ENCODE data around the gene CELF4.

CELF4 gene

DNA sequence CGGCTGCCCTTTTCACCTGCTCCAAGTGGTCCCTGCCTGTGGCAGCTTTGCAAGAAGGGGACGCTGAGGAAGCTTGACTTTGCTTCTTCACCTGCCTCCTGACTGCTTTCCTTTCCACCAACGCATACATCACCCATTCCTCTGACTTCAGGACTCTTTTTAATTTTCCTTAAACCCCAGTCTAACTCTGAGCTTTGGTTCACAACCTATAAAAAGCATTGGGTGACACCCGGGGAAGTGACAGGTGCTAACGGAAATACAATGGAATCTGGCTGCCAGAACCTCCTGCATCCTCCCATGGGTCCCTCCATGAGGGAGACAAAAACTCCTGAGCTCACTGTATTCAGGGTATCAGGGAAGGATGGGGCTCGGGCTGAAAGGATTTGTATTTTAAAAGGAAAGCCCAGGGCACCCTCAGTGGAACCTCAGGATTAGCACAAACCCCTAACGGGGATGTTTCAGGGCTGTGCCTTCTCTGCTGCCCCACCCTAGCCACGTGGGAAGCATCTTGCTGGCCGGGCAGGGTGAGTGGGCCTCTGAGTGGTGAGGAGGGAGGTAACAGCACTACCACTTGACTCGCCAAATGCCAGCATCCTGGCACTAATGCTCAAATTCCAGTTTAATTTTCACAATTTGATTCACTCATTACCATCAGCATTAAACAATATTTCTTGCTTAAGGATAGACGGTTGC is 284.8 kb downstream of the CELF4 start:
- DNase-seq (ENCODE audit: low spot score): no peak

DNA sequence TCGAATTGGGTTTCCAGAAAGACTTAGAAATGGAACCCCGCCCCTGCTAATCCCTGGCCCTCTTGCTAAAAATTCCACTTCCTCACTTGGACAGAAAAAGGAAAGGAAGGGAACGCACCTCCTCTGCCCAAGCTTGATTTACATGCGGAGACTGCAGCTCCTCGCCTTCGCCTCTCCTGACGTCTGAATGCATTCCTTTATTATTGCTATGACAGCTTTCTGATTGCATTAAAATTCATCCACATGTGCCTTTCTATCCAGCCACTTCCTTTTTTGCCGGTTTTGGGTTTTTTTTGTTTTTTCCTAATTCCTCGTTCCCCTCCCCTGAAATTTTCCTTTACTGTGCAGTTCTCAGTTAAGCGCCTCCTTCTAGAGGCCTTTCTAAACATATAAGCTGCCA is 287.8 kb downstream of the CELF4 start:
- DNase-seq (ENCODE audit: low spot score): no peak

DNA sequence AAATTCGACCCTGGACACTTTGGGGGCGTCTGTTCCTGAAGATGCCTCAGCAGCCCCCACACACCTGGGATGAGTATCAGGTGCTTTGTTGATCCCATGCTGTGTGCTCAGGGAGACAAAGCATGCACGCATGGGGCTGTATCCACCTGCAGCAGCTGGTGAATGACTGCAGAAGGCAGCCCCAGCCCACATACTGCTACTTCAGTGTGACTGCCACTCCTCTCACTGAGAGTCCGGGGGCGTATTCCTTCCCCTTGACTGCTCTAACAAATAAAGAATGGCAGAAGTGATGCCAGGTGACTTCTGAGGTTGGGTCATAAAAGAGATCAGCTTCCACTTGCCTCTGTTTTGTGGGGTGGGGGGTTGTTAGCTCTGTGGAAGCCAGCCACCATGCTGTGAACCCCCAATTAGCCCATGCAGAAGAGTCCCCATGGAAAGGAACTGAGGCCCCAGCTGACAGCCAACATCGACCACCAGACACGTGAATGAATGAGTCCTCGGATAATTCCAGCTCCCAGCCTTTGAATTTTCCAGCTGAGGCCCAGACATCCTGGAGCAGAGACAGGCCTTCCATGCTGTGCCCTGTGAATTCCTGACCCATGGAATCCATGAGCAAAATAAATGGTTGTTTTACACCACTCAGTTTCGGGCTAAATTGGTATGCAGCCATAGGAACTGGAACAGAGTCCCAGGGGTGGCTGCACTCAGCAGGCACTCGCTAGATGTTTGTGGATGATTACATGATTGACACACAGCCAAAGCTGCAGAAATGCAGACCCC is 289.3 kb downstream of the CELF4 start:
- no peak for DNase-seq (ENCODE audit: low spot score)

DNA sequence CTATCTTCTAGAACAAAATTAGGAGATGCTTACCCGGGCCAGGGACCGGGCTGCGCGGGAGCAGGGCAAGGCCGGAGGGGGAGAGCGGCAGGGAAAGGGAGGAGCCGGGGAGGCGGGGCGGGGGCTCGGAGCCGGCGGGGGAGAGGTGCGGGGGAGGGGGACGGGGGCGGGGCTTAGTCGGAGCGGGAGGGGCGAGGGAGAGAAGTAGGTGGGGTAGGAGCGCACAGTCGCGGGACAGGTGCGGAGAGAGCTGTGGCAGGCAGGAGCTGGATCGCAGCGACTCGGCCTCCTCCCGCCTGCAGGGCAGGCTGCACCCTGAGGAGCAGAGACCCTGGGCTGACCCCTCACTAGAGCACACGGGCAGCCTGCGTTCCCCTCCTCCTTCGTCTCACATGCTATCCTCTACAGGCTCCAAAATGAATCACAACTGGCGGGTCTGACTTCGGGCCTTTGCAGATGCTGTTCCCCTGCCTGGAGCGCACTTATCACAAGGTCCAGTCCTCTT is 290.3 kb downstream of the CELF4 start:
- DNase-seq (ENCODE audit: low spot score): no peak

DNA sequence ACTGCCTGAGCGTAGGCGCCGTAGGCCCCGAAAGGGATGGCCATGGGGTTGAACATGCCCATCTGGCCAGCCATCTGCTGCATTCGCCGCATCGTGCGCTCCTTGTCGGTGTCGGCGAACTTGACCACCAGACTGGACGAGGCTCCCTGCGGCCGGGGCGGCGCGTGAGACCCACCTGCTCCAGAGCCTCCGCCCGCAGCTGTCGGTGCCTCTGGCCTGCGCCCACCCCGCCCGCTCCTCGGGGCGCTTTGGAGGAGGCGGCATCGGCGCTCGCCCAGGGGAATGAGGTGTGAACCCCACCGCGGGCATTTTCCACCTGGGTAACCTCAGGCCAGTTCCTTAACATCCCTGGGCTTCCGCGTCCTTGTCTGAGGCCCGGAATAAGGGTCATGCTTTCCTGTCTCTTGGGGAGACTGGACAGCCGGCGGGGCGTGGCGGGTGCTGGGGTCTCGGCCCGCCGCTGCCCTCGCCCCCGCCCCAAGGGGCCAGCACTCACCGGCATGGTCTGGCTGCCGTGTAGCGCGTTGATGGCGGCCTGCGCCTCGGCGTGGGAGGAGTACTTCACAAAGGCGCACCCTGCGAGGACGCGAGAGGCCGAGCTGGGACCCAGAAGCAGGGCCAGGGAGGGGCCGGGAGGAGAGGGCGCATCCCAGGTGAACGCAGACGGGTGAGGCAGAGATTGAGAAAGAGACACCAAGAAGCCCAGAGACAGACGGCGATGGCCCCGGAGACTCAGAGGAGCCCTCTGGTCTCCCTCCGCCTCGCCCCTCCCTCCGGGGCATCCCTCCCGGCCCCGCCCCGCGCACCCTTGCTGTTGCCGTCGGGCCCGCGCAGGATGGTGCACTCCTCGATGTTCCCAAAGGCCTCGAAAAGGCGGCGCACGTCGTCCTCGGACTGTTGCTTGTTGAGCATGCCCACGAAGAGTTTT is 291.0 kb downstream of the CELF4 start:
- DNase-seq (ENCODE audit: low spot score): no peak

DNA sequence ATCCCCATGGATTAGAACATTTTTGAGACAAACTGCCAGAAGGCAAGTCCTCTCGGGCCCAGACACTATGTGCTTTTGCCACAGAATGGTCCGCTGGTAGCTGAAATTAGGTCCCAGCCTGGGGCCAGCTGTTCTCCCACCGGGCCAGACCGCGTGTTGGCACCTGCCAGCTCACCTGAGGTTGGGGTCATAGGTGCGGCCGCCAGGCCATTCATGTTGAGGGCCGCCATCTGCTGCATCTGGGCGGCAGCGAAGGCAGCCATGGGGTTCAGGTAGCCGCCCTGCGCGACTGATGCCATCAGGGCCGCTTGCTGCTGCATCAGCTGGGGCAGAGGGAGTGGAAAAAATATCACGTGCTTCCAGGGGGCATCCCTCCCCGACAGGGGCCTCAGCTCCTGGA is 292.8 kb downstream of the CELF4 start:
- no peak for DNase-seq (ENCODE audit: low spot score)

DNA sequence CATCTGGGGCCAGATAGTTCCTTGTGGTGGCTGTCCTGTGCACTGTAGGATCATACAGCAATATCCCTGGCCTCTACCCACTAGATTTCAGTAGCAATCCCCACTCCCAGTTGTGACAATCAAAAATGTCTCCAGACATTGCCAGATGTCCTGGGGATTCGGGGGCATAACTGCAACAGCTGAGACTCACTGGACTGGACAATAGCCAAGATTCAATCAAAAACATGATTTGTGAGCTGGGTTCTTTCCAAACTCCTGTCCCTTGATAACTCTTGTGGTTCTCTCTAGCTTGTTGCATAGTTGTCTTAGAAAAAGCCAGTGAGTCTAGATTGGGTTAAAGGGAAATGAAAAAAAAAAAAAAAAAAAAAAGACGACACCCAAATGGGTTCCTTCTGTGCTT is 293.4 kb downstream of the CELF4 start:
- DNase-seq (ENCODE audit: low spot score): no peak

DNA sequence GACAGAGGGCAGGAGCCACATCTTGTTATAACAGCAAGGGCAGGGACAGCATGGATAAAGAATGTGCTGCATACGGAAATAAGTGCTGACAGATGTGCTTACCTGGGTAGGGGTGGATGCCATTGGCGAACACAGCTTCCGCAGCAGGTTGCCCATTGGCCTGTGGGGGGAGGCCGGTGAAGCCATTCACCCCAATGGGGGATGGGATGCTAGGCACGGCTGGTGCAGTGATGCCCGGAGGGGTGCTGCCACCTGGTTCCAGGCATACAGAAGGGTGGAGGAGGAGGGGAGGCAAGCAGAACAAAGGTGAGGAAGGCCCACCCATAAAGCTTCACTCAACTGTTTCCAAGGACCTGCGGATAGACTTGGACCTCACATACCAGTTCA is 294.9 kb downstream of the CELF4 start:
- no peak for DNase-seq (ENCODE audit: low spot score)

DNA sequence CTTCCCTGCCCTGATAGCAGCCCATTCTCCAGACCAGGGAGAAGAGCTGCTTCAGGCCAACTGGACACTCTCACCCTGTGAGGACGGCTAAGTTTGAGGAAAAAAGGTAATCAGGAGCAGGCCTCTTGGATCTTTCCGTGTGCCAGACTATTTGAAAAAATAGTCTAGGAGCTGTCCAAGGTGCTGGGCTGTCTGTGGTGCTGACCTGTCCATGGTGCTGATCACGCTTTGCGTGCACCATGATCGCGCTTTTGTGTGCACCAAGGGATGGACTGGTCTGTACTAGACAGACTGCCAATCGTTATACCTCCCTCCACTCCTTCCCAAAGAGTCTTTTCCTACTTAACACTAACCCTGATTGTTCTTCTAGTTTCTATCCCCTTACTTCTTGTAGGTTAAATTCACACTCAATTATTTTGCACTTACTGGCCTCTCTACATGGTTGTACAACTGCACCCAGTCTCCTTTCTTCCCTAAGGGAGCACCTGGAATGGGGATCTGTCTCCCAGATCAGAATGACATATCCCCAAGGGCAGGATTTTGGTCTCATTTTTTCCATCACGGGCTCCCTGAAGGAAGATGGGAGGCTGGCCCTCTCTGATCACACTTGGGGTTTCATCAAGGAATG is 295.4 kb downstream of the CELF4 start:
- DNase-seq (ENCODE audit: low spot score): peak; percentile 43

DNA sequence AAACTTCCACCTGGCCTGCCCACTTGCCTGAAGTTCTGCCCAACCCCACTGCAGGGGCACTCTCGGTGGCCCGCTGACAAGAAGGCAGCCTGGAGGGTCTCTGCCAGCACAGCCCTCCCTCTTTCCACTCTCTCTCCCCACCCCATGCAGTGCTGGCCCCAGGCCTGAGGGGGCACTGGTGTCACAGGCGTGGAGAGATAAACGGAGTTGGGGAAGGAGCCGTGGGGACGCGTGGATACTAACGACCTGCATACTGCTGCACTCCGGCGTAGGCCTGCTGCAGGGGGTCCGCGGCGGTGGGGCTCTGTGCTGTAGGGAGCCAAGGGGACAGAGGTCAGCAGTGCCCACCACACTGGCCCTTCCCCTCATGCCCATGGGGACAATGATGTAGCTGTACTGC is 299.3 kb downstream of the CELF4 start:
- no peak for DNase-seq (ENCODE audit: low spot score)

DNA sequence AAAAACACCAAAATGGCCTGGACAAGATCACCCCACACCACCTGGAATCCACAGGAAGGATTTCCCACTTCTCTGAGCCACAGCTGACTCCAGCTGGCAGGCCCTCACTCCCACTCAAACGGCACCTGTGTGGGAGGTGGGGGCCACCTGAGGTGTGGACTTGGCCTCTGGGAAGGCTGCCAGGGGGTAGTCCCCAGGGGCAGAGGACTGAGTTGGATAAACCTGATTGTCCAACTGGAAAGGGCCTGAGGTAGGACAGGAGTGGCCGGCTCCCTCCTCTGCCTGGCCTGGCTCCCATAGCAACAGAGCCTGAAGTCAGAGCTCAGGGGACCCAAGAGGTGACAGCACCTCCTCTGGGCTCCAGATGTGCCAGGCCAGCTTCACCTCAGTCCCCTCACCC is 300.2 kb downstream of the CELF4 start:
- DNase-seq (ENCODE audit: low spot score): no peak

DNA sequence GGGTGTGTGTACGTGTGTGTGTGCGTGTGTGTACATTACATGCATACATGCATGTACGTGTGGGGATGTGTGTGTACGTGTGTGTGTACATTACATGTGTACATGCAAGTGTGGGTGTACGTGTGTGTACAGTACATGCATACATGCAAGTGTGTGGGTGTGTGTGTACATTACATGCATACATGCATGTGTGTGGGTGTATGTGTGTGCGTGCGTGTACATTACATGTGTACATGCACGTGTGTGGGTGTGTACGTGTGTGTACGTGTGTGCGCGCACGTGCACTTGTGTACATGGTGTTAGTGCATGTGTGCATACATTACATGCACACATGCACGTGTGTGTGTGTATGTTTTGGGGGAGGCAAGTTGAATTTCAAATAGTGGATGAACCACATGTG is 300.6 kb downstream of the CELF4 start:
- no peak for DNase-seq (ENCODE audit: low spot score)

DNA sequence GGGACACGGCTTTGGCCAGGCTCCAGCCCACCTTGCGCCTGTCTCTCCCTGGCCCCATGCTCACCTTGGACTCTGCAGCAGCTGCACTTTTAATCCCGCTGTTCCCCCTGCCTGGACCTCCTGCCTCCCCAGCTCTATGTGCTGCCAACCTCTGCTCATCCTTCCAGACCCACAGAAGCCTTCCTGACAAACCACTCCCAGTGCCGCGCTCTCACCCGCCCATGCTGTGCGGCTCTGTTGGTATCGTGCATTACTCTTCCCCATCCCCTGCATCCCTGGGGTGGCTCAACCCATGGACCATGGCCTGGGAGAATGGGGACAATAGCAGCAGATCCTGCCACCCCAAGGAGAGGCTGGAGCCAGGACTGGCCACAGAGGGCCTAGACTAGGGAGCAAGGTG is 303.6 kb downstream of the CELF4 start:
- DNase-seq (ENCODE audit: low spot score): no peak

DNA sequence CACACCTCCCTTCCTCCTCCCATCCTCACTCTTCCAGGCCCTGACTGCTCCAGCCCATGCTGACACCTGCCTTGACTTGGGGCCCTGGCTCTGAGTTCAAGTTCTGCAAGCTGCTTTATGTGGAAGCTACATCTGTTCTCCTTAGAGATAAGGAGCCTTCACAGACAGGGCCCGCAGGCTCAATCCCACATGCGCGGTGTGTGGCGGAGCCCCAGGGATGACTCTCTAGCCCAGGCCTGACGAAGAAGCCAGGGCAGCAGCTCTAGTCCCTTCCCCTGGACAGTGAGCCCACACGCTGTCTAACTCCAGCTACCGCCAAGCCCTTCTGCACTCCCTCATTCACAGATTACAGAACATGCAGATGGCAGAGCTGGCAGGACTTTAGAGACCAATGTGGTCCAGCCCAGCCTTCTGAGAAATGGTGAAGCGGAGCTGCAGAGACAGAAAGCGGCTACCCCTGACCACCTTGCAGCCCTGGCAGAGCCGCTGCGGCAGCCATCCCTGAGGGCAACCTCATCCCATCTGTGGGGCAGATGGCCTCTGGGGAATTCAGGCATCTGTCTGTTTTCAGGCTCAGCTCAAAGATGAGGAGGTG is 304.3 kb downstream of the CELF4 start:
- DNase-seq (ENCODE audit: low spot score): no peak

DNA sequence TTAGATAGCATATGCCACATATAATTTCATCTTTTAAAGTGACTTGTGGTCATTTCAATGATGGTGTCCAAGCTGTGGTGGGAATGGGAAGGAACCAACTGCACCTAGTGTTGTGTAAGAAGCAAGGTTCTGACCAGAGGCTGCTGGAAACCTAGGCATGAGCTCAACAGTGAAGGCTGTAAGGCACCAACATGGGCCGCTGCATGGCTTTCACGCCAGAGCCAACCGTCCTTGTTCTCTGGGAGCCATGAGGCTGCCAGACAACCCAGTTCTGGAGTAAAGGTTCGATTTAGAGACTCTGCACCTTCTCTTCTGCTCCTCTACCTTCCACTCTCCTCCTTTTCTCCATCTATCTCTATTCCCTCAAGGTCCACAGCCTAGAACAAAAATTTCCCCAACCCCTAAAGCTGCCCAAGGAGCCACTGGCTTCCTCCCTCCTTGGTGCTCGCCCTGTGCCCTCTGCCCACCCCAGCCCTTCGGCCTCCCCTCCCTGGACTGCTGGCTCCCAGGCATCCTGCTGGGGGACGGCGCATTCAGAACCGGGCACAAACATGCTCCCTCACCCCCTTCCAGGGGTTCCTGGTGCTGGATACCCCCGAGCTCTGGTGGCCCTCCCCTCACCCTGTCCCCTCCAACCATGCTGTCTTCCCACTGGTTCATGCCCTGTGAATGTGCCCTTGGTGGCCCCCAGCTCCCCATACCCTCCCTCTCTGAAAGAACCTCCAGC is 305.1 kb downstream of the CELF4 start:
- no peak for DNase-seq (ENCODE audit: low spot score)

DNA sequence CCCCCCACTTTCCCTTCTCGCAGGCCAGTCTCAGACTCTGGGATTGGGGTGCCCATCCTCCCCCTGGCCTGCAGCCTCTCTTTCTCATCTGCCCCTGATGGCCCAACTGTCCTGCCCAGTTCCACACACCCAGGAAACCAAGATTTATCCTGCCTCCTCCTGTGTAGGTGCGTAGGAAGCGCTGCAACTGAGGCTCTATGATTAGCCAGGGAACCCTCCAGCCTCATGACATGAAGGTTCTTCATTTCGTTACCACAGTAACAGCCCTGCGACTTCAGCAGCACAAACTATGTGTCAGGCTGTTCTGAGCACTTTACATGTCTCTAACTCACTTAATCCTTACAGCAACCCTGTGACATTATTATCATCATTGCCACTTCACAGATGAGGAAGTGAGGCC is 305.9 kb downstream of the CELF4 start:
- no peak for DNase-seq (ENCODE audit: low spot score)

DNA sequence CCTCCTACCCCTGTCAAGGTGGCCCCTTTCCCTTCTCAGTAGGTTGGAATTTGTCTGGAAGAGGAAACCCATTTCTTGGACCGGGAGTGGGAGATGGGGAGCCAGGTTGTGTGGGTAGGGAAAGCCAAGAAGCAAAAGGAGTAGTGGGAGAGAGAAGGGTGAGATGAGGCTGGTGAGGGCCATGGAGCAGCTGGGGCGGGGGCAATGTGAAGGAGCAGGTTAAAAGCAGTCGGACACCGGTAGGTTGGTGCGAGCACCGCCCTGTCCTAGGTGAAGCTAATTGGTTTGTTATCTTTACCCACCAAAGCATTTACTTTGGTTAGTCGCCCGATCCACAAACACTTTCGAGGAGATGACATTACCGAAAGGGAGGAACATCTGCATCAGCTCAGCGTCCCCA is 306.8 kb downstream of the CELF4 start:
- no peak for DNase-seq (ENCODE audit: low spot score)

DNA sequence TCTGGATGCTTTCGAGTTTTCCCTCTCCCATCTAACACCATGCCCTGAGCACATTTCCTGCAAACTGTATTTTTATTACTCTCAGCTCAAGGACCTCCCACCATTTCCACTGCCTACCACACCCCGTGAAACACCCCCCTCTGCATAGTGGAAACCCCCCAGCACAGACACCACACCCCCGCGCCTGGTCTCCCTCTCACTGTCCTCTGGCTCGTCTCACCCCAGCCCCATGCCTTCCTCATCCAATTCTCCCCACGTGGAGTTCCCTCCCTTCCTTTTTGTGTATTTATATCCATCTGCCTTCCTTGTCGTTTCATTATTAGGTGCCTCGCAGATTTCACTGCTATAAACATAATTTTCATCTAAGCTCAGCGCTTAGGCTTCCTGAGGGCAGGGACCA is 307.5 kb downstream of the CELF4 start:
- DNase-seq (ENCODE audit: low spot score): no peak

DNA sequence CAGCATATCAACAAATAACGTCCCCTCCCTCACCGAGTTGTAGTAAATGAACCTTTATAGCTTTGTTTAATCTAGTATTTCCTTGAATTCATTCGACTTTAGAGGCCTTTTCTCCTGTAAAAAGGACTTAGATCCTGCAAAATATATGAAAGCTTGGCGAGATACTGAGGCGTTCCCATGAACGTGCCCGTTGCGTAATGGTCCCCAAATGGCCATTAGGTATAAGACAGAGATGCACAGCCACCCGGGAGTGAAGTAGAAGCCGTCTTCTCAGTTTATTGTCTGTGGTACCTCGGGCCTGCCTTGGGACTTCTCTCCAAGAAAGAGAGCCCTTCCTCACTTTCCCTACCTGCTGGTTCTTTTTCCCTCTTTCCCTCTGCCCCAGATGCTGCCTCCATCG is 310.6 kb downstream of the CELF4 start:
- no peak for DNase-seq (ENCODE audit: low spot score)

DNA sequence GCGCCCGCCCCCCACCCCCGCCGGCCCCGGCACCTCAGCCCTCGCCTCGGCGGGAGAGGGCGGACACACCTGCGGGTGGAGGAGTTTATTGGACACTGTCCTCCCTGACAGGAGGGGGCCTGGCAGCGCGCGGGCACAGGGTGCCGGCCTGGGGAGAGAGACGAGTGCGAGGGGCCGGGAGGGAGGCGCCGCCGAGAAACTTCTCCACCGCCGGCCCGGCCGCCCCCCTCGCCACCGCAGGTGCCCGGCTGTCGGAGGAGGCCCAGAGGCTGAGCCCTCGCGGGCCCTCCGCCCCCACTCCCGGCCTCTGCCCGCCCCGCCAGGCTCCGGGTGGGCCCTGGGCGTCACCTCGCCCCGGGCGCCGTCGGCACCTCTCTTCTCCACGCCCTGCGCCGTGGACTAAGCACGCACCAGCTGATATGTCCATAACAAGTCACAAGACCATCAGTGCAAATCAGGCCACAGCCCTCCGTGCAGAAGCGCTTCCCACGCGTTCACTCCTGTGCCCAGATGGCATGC is 311.3 kb downstream of the CELF4 start:
- DNase-seq (ENCODE audit: low spot score): no peak

Measured in HuH-7 (cell line).